VCaP (cell line): Measurements from ENCODE around the gene SLC13A3.
A peak's percentile ranks its signal among the peaks of the same experiment; 100 is the strongest.

Experiments
- H3K27ac ChIP-seq: fragments of 450-650 bp; 2 replicates; pipeline ENCODE4 v1.5.1; 2017
- CTCF ChIP-seq: fragments of 450-650 bp; conservative IDR thresholded peaks from 2 replicates; pipeline ENCODE4 v1.5.1; 2017; ENCODE audit warnings: mild to moderate bottlenecking, moderate library complexity

The SLC13A3 gene

DNA sequence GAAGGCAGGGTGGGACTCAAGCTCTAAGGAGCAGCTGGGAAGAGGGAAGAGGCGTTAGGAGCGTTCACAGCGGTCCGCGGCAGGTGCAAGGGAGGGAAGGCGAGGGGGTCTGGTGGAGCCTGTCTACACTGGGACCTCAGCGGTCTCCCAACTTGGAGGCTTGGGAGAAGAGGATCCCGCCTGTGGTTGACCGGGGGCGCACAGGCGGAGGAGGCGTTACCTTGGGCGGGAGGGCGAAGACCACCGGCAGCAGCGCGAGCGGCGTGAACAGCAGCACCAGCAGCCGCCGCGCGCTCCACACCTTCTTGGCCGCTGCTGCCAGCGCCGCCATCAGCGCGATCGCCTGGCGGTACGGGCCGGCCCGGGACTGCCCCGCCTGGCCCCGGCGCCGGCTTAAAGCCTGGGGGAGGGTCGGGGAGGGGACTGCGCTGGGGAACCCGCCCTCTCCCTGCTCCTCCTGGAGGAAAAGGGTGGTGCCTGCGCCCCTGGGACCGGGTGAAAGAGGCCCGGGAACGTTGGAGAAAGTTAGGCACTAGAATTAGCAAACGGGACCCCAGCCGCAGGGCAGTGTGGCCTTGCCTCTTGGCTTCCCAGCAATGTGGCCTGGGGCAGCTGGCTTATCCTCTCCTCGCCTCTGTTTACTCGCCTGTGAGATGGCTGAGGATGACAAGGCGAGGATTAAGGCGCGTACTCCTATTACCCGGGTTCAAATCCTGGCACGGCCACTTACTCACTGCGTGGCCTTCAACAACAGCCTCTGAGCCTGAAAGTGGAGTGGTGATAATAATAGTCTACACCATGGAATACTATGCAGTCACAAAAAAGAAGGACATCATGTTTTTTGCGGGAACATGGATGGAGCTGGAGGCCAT is at the start of gene SLC13A3:
Gene SLC13A3, minus strand, starts transcription at position 369 of the 872 bp plus-strand sequence. Its CDS starts 38 bp downstream, at position 331.
- no peak for TF ChIP-seq CTCF
- H3K27ac ChIP-seq: no peak within 1 kb of the TSS

DNA sequence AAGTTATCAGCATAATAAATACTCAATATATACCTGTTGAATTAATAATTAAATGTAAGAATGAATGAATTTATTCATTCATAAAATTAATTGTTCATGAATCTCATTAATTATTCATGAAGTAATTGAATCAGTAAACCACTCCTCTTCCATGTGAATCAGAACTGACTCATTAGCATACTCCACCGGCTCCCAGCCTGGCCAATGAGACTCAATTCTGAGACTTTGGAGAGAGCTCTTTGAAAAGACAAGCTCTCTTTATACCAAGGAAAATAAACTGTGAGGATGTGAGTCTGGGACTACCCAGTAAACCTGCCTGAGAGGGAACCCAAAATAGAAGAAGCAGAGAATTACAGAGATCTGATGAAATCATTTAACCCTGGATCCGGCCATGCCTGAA is 49.8 kb upstream of the SLC13A3 start:
- no peak for TF ChIP-seq CTCF

DNA sequence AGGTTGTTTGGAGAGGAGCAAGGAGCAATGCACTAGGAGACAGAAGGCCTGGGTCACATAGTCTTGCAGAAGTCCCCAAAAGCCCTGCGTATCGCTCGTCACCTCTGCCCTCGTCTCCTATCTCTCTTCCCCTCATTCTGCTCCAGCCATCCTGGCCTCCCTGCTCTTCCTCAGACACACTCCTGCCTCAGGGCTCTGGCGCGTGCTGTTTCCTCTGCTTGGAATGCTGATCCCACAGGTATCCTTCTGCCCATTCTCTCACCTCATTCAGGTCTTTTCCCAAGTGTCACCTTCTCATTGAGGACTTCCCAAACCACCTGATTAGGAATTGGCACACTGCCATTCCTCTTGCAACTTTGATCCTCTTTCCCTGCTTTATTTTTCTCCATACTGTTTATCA is 49.2 kb upstream of the SLC13A3 start:
- H3K27ac ChIP-seq: no peak overlapping the region
- no peak for TF ChIP-seq CTCF

More for the DNA sequence above, 49.8 kb upstream of the SLC13A3 start:
- no peak overlapping the region for H3K27ac ChIP-seq

GRCh38 chr20:46699651-46700359 is 48.5 kb upstream of the SLC13A3 start:
- H3K27ac ChIP-seq: no peak overlapping the region
- TF ChIP-seq CTCF: peak; percentile 91

- no peak for TF ChIP-seq CTCF
- H3K27ac ChIP-seq: no peak overlapping the region
Observed at GRCh38 chr20:46698788-46699187, 47.5 kb upstream of the SLC13A3 start.

GRCh38 chr20:46696791-46697279 is 45.6 kb upstream of the SLC13A3 start:
- no peak for TF ChIP-seq CTCF
- peak overlapping the region; percentile 16; the same call in 1 of the 2 replicates for H3K27ac ChIP-seq

DNA sequence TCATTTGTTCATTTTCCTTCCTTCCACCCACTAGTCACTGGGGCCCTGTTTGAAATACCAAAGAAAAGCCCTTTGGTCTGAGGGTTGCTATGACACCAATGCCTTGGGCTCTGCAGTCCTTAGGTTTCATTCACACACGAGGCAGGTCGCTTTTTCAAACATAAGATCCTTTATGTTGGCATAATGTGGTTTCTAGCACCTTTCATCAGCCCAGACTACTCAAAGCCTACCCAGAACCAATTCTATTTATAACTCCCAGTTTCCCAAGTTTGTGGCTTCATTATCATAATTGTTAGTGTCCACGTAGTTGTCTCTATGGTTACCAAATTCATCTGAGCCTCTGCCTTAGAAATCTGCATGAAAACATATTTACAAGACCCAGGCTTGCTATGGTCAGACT is 44.6 kb upstream of the SLC13A3 start:
- no peak for TF ChIP-seq CTCF

More for the DNA sequence above, 44.6 kb upstream of the SLC13A3 start:
- H3K27ac ChIP-seq: peak overlapping the region; percentile 16; the same call in 1 of the 2 replicates
